ENCODE measurements around the gene CFAP70. TPM values are rescaled to one million over a fixed set of nuclear protein-coding genes. Genes with fewer than 3 reads are reported as not detected.

The CFAP70 gene
- total RNA-seq, 1 experiment from 2014 or later, result 2.9 TPM

DNA sequence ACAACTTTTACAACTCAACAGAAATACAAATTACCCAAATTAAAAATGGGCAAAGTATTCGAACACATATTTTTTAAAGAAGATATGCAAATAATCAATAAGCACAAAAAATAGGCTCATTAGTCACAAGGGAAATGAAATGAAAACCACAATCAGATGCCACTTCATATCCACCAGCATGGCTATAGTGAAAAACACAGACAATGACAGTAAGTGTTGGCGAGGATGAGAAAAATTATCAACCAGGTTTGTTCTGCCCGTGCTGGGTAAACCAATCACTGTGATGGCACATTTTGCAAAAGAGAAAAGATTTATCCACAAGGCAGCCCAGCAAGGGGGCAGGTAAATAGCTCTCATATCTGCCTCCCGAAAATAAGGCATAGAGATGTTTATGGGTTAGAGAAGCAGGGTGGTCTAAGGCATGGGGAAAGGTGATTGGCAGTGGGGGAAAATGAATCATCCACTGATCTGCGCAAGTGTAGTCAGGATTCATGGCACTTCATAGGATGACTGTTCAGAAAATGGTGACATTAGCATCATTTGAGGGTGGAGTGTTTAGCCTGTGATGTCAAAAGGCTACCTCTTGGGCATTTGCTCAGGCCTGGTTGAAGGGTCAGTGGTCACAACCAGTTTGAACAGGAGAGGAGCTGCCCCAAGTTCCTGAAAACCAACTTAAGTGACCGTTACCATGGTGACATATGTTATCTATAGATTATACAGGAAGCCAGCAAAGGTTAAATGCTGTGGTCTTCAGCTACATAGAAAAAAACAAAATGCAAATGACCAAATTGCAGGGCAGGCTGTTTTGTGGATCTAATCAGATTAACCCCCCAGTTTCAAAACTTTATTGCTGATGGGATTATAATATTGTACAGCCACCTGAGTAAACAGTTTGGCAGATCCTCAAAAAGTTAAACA, 8.0 kb upstream of the CFAP70 start:
- Histone ChIP-seq H3K4me1 (ENCODE audit: control insufficient read depth in 1 of 2, insufficient read depth in 2 of 2, low read length in 2 of 2) (no peaks in the 10 kb centered on the region), H3K4me2 (ENCODE audit: low read length) (no peak overlapping the region), H4K20me1 (ENCODE audit: insufficient read depth) (no peaks in the 10 kb centered on the region), H3K4me3 (replicated peaks in 1 of 2; ENCODE audit: low read depth in 1 of 2, low read length in 2 of 2) (no peak overlapping the region), H3K9ac (ENCODE audit: low read length) (no peak overlapping the region), H2AFZ (ENCODE audit: low read depth, low read length, poor library complexity, severe bottlenecking) (no peak overlapping the region), H3K36me3 (ENCODE audit: control insufficient read depth in 1 of 2, insufficient read depth in 2 of 2, low read length in 2 of 2) (peaks cover 0 to 13% of the 10 kb centered on the region in 2 experiments; a peak in 2 of 4 replicates), H3K27ac (ENCODE audit: low read depth, low read length) (no peak overlapping the region), H3K9me2 (ENCODE audit: insufficient read depth) (no peaks in the 10 kb centered on the region), H3K27me3 (ENCODE audit: insufficient read depth, low read length) (no peaks in the 10 kb centered on the region), H3K79me2 (ENCODE audit: insufficient read depth, low read length) (no peaks in the 10 kb centered on the region), H3K9me3 (ENCODE audit: control insufficient read depth in 1 of 2, insufficient read depth in 1 of 2, low read depth in 1 of 2, low read length in 2 of 2) (no peaks in the 10 kb centered on the region)
- ChIA-PET CTCF (no interaction called here), RAD21 (ENCODE audit: low non-redundant PET in 1 of 2, low total read pairs in 2 of 2, uncharacterized antibody in 2 of 2, unreplicated experiment in 2 of 2) (no interaction called here), POLR2A (no interaction called here)
- no peak for TF ChIP-seq RAD21 (IDR thresholded peaks at IDR 0.05; ENCODE audit: low read depth)
- TF ChIP-seq ATF3 (IDR thresholded peaks at IDR 0.05), result no peak
- no peak for TF ChIP-seq ZFX (IDR thresholded peaks at IDR 0.05)
- TF ChIP-seq CEBPB (IDR thresholded peaks at IDR 0.05; ENCODE audit: low read depth), result no peak
- TF ChIP-seq MAX (IDR thresholded peaks at IDR 0.05), result no peak
- TF ChIP-seq CBX3 (IDR thresholded peaks at IDR 0.05; ENCODE audit: low read depth), result no peak
- TF ChIP-seq JUND (IDR thresholded peaks at IDR 0.05), result no peak
- TF ChIP-seq TCF7L2 (IDR thresholded peaks at IDR 0.05; ENCODE audit: borderline replicate concordance, extremely low read depth, insufficient read depth, insufficient read length), result no peak
- TF ChIP-seq FOSL1 (IDR thresholded peaks at IDR 0.05; ENCODE audit: low read depth), result no peak
- no peak for TF ChIP-seq ZBTB33 (IDR thresholded peaks at IDR 0.05; ENCODE audit: extremely low read depth, insufficient replicate concordance, low read length)
- intact Hi-C loops (cut with micrococcal nuclease), result no loop called here
- BruUV-seq (replicated peaks), result no TSS peak
- DNase-seq (ENCODE audit: low read depth, low spot score) (no peak), ATAC-seq (no peak)
